CD4-positive, alpha-beta T cell treated with Interferon gamma for 1 hour (primary cell): ENCODE data around the gene GRB2.
"Not testable (repeated sequence)": the region's sequence is repeated elsewhere in the genome, so short reads cannot be mapped to it uniquely, and the experiment has no call there.

ENCODE experiments used
- DNase-seq: peaks from one replicate; pipeline ENCODE4 v3.0.0-alpha.2; 2020

GRB2 gene

GRCh38 chr17:75348386-75349012, 57.0 kb downstream of the GRB2 start:
- no peak for DNase-seq

DNA sequence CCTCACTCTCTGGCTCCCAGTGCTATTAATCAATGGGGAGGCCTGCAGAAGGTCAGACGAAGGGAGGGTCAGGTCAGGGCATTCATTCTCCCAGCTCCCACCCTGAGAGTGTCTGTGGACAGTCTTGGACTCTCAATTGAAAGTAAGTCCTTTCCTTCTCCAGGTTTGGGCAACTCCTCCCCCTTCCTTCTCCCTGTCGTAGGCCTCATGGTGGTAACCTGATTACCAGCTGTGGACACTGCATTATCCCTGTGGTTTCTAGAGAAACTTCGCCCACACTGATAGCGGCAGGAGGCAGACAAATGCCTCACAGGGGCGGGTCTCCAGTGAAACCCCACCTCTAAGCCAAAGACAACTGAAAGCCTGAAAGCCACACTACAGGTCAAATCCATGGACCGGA, 58.6 kb downstream of the GRB2 start:
- no peak for DNase-seq

- DNase-seq, result not testable (repeated sequence)
Measured at GRCh38 chr17:75346368-75346767, 59.1 kb downstream of the GRB2 start.

- peak; percentile 57 for DNase-seq
Measured at GRCh38 chr17:75345514-75346167, 59.8 kb downstream of the GRB2 start.

DNA sequence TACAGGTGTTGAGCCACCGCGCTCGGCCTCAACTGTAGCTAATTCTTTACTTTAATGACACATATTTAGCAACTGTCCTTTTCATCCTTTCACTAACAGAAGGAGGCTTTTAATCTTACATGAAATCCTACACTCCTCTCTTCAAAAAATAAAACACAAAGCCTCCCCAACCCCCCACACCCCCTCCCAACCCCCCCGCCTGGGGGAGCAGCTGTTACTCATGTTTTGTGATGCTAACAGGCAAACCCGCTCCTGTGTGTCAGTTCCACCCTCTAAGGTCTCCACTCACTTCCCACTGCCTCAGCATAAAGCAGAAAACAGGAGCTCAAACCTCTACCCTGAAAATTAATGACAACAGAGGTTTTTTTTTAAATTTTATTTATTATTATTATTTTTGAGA, 60.8 kb downstream of the GRB2 start:
- DNase-seq, result peak; percentile 27

GRCh38 chr17:75342996-75343395, 62.5 kb downstream of the GRB2 start:
- DNase-seq, result no peak

DNA sequence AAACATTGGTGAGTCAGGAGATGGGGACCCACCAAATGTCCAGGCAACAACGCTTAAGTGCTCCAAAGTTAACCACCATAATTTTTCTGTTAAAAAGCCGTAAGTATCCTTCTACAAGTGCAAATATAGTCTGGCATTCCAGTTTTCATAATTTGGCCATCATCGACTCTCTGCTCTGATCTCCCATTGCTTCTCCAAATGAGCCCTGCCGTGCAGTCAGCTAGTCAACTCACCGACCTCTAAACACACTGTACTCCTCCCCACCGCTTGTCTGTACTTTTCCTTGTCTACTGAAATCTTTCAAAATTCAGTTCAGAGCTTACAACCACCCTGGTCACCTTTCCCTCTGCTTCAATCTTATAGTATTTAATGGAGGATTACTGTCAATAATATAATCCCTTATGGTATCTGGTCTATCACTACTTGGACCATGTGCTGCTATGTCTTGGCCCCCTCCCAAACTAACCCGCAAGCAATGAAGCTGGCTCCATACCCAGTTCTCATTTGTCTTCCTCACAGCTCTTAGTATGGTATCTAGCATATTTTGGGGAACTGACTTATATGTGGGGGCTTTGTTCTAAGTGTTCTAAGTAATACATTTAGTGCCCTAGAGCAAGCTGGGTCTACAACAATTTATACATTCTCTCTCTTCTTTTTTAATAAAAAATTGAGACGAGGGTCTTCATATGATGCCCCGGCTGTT, 63.5 kb downstream of the GRB2 start:
- DNase-seq, result no peak

DNA sequence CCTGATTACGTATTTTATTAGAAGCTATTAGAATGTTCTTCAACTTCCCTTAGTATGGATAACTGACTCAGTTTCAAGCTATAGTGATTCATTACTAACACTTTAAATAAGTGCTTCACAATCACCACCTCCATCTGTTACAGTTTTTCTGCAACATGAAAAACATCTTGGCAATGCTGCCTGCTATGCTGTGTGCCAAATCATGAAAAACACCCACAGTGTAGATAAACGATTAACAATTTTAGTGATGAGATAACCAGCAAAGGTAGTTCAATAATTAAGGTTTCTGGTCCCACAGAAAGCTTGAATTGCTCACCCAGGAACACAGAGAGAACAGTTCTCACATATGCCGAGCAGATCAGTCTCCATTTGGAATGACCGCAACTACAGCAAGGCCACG, 64.8 kb downstream of the GRB2 start:
- no peak for DNase-seq

GRCh38 chr17:75339971-75340370, 65.5 kb downstream of the GRB2 start:
- no peak for DNase-seq

- DNase-seq, result no peak
Measured at GRCh38 chr17:75338335-75338734, 67.1 kb downstream of the GRB2 start.

DNA sequence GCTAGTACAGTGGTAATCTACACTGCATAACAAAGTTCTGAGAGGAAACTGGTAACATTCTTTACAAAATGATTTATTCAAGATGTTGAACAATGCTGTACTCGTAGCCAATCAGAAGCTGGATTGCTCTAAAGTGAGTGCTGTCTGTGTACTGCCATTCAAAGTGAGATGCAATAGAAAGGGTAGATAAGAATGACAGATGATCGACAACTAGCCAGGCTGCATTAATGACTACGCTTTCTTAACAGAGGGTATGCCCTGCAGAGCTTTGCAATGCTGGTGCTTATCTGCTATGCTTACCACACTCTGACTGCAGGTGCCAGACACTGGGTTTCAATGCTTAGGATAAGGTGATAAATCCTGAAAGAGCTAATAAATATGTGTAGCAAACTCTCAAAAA, 70.2 kb downstream of the GRB2 start:
- no peak for DNase-seq

- no peak for DNase-seq
Measured at GRCh38 chr17:75334723-75335122, 70.8 kb downstream of the GRB2 start.

DNA sequence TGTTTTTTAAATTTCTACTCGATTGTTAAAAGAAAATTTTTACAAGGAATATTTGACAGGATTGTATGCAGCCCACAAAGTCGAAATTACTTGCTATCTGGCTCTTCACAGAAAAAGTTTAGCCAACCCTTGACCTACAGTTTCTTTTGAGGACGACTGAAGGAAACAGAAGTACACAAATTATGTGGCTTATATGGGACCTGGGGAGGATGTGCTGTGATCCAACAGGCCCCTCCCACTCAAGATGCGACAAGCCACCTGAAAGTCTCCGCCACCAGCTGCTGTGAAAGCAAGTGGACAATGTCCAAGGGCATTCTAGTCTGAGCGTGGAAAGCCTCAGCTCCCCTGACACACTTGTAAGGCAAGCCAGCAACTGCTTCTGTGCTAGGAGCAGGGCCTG, 73.8 kb downstream of the GRB2 start:
- no peak for DNase-seq

- DNase-seq, result no peak
Measured at GRCh38 chr17:75327757-75328156, 77.7 kb downstream of the GRB2 start.

DNA sequence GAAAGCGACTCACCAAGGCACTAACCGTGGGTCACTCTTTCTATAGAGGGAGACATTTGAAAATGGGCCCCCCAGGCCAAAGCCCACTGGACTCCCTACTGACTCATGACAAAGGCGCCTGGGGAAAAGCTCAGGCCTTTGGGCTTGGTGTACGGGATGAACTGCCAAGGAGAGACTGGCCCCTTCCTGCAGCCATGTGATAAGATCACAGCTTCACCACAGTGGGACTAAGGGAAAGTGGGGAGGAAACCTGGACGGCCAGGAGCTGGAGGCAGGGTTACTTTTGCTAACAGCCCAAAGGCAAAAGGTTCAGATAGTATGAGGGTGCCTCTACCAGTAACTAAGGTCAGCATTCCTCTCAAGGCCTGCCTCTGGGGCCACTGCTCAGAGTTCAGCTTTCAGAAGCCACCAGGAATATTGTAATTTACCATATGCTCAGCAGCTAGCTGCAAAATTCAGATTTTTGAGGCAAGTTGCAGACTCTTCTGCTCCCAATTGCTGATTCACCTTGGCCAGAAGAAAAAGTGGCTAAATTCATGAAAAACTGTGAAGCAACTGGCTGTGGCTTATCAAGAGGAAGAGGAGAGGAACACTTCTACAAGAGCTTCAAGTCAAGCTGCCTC, 79.1 kb downstream of the GRB2 start:
- no peak for DNase-seq

- no peak for DNase-seq
Measured at GRCh38 chr17:75325827-75326225, 79.7 kb downstream of the GRB2 start.

- no peak for DNase-seq
Measured at GRCh38 chr17:75325348-75325747, 80.1 kb downstream of the GRB2 start.

DNA sequence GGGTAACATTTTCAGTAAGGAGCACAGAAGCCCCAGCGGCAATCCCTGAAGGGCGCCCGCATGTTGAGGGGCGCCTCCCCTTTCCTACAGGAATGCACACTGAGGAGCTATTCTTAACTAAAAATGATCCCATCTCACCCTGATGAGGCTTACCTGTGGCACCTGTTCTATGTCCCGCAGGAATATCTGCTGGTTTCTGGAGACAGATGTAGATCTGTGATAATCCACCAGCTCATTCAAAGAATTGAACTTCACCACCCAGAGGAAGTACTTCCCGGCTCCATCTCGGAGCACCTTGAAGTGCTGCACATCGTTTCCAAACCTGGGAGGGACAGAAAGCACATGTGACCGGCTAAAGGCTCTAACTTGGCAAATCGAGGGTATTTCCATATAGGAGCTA, 84.0 kb downstream of the GRB2 start:
- no peak for DNase-seq

GRCh38 chr17:75319904-75320691, 85.4 kb downstream of the GRB2 start:
- DNase-seq, result no peak

DNA sequence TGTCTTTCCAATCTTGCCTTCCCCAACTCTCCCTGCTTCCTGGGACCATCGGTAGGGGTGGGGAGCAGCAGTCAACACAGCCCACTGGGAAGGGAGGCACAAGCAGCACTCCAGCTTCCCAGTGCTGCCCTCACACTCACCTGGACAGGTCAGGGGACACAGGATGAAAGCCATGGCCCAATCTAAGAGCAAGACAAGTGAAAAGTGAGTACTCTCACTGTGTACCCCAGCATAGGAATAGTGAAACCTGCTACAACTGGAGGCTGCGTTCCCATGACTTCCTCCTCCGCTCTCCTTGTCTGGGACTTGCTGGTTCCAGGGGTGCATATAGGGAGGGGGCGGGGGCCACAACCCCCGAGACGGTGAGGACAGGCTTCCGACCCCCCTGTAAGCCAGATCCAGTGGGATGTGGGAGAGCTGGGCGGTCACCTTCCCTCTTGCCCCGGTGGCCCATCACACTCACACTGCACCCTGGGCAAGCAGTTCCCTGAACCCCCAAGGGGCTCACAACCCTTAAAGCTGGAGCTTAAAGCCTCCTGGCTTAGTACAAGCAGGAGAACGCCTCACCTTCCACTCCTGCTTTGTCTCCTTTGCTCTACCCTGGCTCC, 86.8 kb downstream of the GRB2 start:
- DNase-seq, result no peak

DNA sequence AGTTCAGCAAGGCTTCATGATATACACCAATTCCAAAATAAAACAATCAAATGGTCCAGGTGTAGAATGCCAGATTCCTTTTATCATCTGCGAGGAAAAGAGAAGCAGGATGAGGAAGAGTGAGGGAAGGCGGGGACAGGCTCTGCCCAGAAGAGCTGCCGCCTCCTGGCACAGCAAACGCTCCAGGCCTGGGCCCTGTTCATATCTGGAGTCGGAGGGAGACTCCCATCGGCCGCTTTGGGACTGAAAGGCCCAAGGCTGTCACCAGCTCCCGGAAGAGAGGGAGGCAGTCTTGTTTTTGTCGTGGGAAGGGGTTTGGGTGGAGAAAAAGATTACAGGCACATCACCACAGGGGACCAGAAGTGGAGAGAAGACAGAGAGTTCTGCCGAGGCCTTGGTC, 87.3 kb downstream of the GRB2 start:
- no peak for DNase-seq

DNA sequence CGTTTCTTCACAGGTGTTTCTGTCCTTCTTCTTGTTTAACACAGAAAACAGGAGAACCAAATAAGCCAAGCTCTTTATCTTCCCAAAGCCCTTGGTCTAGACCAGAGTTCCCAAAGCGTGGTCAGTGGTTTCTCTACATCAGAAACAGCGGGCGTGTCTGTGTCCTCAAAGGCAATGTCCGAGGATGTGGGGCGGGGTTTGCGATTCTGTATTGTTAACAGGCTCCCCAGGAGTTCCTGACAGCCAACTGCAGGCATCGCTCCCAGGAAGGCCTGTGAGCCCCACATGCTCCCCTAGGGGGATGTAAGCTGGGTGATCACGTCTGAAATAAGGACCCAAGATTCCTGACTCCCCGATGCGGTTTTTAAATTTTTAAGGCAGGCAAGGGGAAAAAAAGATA, 87.8 kb downstream of the GRB2 start:
- DNase-seq, result no peak

DNA sequence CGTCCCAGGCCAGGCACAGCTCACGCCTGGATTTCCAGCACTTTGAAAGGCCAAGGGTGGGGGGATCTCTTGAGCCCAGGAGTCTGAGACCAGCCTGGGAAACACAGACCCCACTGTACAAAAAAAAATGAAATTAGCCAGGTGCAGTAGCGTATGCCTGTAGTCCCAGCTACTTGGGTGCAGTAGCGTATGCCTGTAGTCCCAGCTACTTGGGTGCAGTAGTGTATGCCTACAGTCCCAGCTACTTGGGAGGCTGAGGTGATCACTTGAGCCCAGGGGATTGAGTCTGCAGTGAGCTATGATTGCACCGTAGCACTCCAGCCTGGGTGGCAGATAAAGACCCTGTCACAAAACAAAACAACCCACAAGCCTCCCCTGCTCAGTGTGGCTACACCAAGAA, 89.2 kb downstream of the GRB2 start:
- no peak for DNase-seq
